Measurements from ENCODE around the gene RNF133. TPM values are rescaled to one million over a fixed set of nuclear protein-coding genes. Genes with fewer than 3 reads are reported as not detected.

RNF133 gene
- total and polyA plus RNA-seq, 7 donors = 0.06 to 0.55 (median 0.43) TPM; not detected in 3

- Histone ChIP-seq H3K27ac (no peak overlapping the region), H3K9me3 (no peaks in the 10 kb centered on the region), H3K36me3 (no peaks in the 10 kb centered on the region), H3K27me3 (no peaks in the 10 kb centered on the region), H3K4me1 (no peaks in the 10 kb centered on the region), H3K4me3 (no peak overlapping the region)
- intact Hi-C loops (cut with DNase I) = no loop called here
- no peak for TF ChIP-seq POLR2AphosphoS5 (IDR thresholded peaks at IDR 0.05)
- TF ChIP-seq POLR2A (IDR thresholded peaks at IDR 0.05) = no peak
- TF ChIP-seq EP300 (IDR thresholded peaks at IDR 0.05) = no peak
- no peak for DNase-seq
- 90 to 96% methylated on average over 1 of the region's 1 CpG for WGBS, 2 donors
These were observed 37.3 kb upstream of the RNF133 start for GRCh38 chr7:122736183-122736582.

- Histone ChIP-seq H3K36me3 (no peaks in the 10 kb centered on the region), H3K27me3 (no peaks in the 10 kb centered on the region), H3K4me3 (no peak overlapping the region), H3K27ac (no peak overlapping the region), H3K4me1 (no peaks in the 10 kb centered on the region), H3K9me3 (no peaks in the 10 kb centered on the region)
- TF ChIP-seq CTCF (IDR thresholded peaks at IDR 0.05) (no peak), POLR2AphosphoS5 (IDR thresholded peaks at IDR 0.05) (no peak), POLR2A (IDR thresholded peaks at IDR 0.05) (no peak), EP300 (IDR thresholded peaks at IDR 0.05) (no peak)
- 79 to 85% methylated on average over 1 of the region's 1 CpG for WGBS, 2 donors
- intact Hi-C loops (cut with DNase I) = no loop called here
- DNase-seq = no peak
These were observed 28.8 kb upstream of the RNF133 start for GRCh38 chr7:122727759-122728158.

GRCh38 chr7:122727354-122727753, 28.4 kb upstream of the RNF133 start:
- TF ChIP-seq POLR2AphosphoS5 (IDR thresholded peaks at IDR 0.05) (no peak), CTCF (IDR thresholded peaks at IDR 0.05) (no peak), EP300 (IDR thresholded peaks at IDR 0.05) (no peak), POLR2A (IDR thresholded peaks at IDR 0.05) (no peak)

GRCh38 chr7:122726881-122727280, 28.0 kb upstream of the RNF133 start:
- intact Hi-C loops (cut with DNase I) = no loop called here

More at GRCh38 chr7:122727354-122727753, 28.4 kb upstream of the RNF133 start:
- H3K27ac ChIP-seq = no peak overlapping the region
- no peak for DNase-seq
- H3K36me3 ChIP-seq = no peaks in the 10 kb centered on the region
- no peak overlapping the region for H3K4me3 ChIP-seq
- no peaks in the 10 kb centered on the region for H3K27me3 ChIP-seq
- no peaks in the 10 kb centered on the region for H3K9me3 ChIP-seq
- intact Hi-C loops (cut with DNase I) = no loop called here
- no peaks in the 10 kb centered on the region for H3K4me1 ChIP-seq

GRCh38 chr7:122724366-122724765, 25.4 kb upstream of the RNF133 start:
- Histone ChIP-seq H3K9me3 (no peaks in the 10 kb centered on the region), H3K4me1 (no peaks in the 10 kb centered on the region), H3K36me3 (no peaks in the 10 kb centered on the region), H3K27ac (no peak overlapping the region), H3K4me3 (no peak overlapping the region), H3K27me3 (no peaks in the 10 kb centered on the region)
- no peak for DNase-seq
- 88 to 92% methylated on average over 4 of the region's 4 CpGs for WGBS, 2 donors
- TF ChIP-seq CTCF (IDR thresholded peaks at IDR 0.05) (no peak), POLR2A (IDR thresholded peaks at IDR 0.05) (no peak), POLR2AphosphoS5 (IDR thresholded peaks at IDR 0.05) (no peak), EP300 (IDR thresholded peaks at IDR 0.05) (no peak)
- intact Hi-C loops (cut with DNase I) = no loop called here

More at GRCh38 chr7:122726881-122727280, 28.0 kb upstream of the RNF133 start:
- no peaks in the 10 kb centered on the region for H3K4me1 ChIP-seq
- WGBS, 2 donors = 78 to 86% methylated on average over 2 of the region's 2 CpGs
- no peak for DNase-seq
- no peak overlapping the region for H3K27ac ChIP-seq
- H3K4me3 ChIP-seq = no peak overlapping the region
- TF ChIP-seq POLR2AphosphoS5 (IDR thresholded peaks at IDR 0.05) (no peak), POLR2A (IDR thresholded peaks at IDR 0.05) (no peak), EP300 (IDR thresholded peaks at IDR 0.05) (no peak), CTCF (IDR thresholded peaks at IDR 0.05) (no peak)
- H3K27me3 ChIP-seq = no peaks in the 10 kb centered on the region
- no peaks in the 10 kb centered on the region for H3K9me3 ChIP-seq
- no peaks in the 10 kb centered on the region for H3K36me3 ChIP-seq
